Effector CD4-positive, alpha-beta T cell (primary cell): ENCODE measurements around the gene ATF6B.
"Not testable (repeated sequence)": the region's sequence is repeated elsewhere in the genome, so short reads cannot be mapped to it uniquely, and the experiment has no call there.

Experiments used
- DNase-seq: peaks from one replicate; pipeline ENCODE4 v3.0.0-alpha.2; 2020

The ATF6B gene

GRCh38 chr6:32153564-32154513 is 25.8 kb upstream of the ATF6B start, which contains the start of gene PPT2:
Gene PPT2, plus strand, starts transcription at chr6:32154141. Its CDS starts 454 bp downstream, at chr6:32154595.
- DNase-seq = peak; percentile 51

GRCh38 chr6:32152769-32153563 is 24.9 kb upstream of the ATF6B start:
- DNase-seq = no peak

GRCh38 chr6:32151863-32152768 is 24.1 kb upstream of the ATF6B start, which contains the start of gene PRRT1:
Gene PRRT1, minus strand, starts transcription at chr6:32151939. Its CDS starts 112 bp downstream, at chr6:32151827.
- no peak for DNase-seq

- DNase-seq = no peak
Measured at GRCh38 chr6:32151181-32151862, 23.3 kb upstream of the ATF6B start.

- no peak for DNase-seq
Measured at GRCh38 chr6:32149932-32150870, 22.2 kb upstream of the ATF6B start.

- no peak for DNase-seq
Measured at GRCh38 chr6:32149092-32149755, 21.2 kb upstream of the ATF6B start.

- peak; percentile 54 for DNase-seq
Measured at GRCh38 chr6:32148289-32149091, 20.4 kb upstream of the ATF6B start.

- DNase-seq = no peak
Measured at GRCh38 chr6:32147401-32148132, 19.5 kb upstream of the ATF6B start.

GRCh38 chr6:32146687-32147086 is 18.6 kb upstream of the ATF6B start:
- DNase-seq = no peak

- DNase-seq = no peak
Measured at GRCh38 chr6:32146287-32146686, 18.2 kb upstream of the ATF6B start.

- not testable (repeated sequence) for DNase-seq
Measured at GRCh38 chr6:32144238-32144637, 16.2 kb upstream of the ATF6B start.

- no peak for DNase-seq
Measured at GRCh38 chr6:32140420-32141046, 12.5 kb upstream of the ATF6B start.

- DNase-seq = no peak
Measured at GRCh38 chr6:32139590-32139989, 11.5 kb upstream of the ATF6B start.

- DNase-seq = no peak
Measured at GRCh38 chr6:32137454-32137853, 9.4 kb upstream of the ATF6B start.

- no peak for DNase-seq
Measured at GRCh38 chr6:32133786-32134185, 5.7 kb upstream of the ATF6B start.

GRCh38 chr6:32132110-32132509 is 4.1 kb upstream of the ATF6B start:
- no peak for DNase-seq

GRCh38 chr6:32131439-32131948 is 3.4 kb upstream of the ATF6B start:
- no peak for DNase-seq
